T follicular helper cell (primary cell): ENCODE data around the gene LYPD3.
A peak's percentile ranks its signal among the peaks of the same experiment; 100 is the strongest.
"Not testable (repeated sequence)": the region's sequence is repeated elsewhere in the genome, so short reads cannot be mapped to it uniquely, and the experiment has no call there.

Source experiments
- DNase-seq: peaks from one replicate; pipeline ENCODE4 v3.0.0-alpha.2; 2020; ENCODE audit warnings: low read depth
- total RNA-seq, 2 experiments: gene quantifications; one replicate each; lab custom pipeline; 2026; lab: John Stamatoyannopoulos, UW

LYPD3 gene
- total RNA-seq, result 0.83 to 4.3 reads per million in 2 experiments

- DNase-seq, result no peak
These were observed at the start of gene LYPD3 for GRCh38 chr19:43465468-43466120. TSS of gene LYPD3 (minus strand) at chr19:43465608. CDS start at chr19:43465571, 37 bp downstream.

GRCh38 chr19:43512399-43512798, 47.0 kb upstream of the LYPD3 start:
- not testable (repeated sequence) for DNase-seq

DNA sequence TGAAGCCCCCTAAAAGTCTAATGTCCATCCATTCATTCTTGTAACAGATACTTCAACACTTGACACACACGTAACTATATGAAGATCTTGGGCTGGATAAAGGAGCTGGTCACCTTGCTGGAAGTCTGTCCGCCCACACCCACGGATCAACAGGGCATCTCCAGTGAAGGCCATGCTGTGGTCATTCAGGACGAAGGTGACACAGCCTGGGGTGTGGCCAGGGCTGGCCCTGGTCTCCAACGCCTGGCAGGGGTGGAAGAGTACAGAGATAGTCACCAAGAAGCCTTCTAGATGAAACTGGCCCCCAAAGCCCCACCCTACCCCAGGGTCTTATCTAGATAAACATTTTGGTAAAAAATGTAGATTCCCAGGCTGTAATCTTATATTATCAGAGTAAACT, 45.9 kb upstream of the LYPD3 start:
- no peak for DNase-seq

GRCh38 chr19:43510713-43511112, 45.3 kb upstream of the LYPD3 start:
- no peak for DNase-seq

DNA sequence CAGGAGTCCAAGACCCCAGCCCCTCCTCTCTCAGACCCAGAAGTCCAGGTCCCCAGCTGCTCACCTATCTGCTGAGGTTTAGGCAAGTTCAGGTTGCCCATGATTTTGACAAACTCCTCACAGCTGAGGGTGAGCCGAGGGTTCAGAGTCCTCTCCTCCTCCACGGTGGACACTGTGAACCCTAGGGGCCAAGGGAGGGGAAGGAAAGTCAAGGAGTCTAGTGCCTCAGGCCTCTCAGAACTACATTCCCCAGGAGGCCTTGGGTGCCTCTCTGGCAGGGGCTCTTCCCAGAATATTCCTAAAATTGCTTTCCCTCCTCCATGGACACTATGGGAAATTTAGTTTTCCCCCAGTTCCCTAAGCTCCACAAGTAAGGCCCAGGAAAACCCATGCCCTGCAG, 42.5 kb upstream of the LYPD3 start:
- DNase-seq, result no peak

DNA sequence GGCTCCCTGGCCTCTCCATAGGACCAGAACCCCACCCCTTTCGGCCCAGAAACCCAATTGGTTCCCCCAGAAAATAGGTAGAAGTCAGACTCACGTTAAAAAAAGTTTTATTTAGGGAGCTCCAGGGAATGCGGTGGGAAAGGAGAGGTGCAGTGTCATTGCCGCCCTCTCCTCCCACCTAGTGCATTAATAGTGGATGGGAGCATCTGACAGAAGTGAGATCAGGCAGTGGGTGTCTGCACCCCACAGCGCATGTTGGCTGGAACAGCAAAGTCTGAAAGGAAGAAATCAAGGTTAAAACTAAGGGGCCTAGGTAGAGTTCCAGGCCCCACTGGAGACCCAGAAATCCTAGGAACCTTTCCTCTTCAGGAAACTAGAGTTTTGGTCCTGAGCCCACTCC, 41.2 kb upstream of the LYPD3 start:
- no peak for DNase-seq

DNA sequence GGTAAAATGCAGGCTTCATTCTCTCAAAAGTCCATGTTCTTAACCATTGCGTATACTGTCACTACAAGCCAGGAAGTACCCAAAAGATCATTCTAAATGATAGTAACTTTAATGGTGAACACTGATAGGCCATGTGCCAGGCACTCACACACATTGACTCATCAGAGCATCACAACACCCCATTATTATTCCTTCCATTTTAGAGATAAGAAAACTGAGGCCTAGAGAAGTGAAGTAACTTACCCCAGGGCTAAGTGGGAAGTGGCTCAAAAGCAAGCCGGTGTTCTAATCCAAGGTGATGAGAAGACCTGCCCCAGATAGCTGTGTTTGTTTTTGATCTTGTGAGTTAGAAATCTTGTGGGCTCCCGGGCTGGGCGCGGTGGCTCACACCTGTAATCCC, 40.5 kb upstream of the LYPD3 start:
- no peak for DNase-seq

- no peak for DNase-seq
These were observed 39.7 kb upstream of the LYPD3 start for GRCh38 chr19:43505186-43505456.

DNA sequence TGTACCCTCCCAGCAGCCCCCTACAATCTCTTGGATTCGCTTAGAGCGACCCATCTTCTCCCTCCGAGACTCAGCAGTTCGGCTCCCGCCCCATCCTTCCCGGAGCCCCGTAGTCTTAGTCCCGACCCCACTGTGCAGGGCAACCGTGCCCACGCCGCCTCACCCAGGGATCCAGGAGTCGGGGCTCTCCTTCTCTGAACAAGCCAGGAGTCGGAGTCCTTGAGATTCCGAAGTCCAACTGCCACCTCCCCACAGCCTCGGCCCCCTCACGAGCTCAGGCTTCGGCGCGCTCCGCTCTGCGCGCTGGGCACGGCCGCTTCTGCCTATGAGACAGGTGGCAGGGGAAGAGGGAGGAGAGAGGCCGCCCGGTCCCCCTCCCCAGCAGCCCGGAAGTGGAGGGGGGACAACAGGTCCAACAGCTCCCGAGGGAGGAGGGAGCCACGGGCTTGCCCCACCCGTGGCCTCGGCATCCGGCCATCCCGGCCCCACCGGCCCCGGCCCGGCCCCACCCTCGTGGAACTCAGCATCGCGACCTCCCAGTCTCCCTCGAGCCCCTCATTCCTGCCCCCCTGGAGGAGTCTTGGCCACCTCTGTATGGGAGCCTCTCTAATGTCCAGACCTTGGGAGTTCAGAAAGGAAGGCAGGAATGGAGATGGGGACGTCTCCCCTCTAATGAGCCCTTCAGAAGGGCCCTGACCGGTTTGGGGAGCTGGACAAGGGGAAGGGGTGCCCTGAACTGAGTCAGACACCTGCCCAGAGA, 39.2 kb upstream of the LYPD3 start, which contains the start of gene PHLDB3:
Gene PHLDB3 (minus strand): TSS at position 321 of the 760 bp plus-strand sequence. CDS start 628 bp downstream, outside the sequence.
- peak; percentile 21 for DNase-seq

DNA sequence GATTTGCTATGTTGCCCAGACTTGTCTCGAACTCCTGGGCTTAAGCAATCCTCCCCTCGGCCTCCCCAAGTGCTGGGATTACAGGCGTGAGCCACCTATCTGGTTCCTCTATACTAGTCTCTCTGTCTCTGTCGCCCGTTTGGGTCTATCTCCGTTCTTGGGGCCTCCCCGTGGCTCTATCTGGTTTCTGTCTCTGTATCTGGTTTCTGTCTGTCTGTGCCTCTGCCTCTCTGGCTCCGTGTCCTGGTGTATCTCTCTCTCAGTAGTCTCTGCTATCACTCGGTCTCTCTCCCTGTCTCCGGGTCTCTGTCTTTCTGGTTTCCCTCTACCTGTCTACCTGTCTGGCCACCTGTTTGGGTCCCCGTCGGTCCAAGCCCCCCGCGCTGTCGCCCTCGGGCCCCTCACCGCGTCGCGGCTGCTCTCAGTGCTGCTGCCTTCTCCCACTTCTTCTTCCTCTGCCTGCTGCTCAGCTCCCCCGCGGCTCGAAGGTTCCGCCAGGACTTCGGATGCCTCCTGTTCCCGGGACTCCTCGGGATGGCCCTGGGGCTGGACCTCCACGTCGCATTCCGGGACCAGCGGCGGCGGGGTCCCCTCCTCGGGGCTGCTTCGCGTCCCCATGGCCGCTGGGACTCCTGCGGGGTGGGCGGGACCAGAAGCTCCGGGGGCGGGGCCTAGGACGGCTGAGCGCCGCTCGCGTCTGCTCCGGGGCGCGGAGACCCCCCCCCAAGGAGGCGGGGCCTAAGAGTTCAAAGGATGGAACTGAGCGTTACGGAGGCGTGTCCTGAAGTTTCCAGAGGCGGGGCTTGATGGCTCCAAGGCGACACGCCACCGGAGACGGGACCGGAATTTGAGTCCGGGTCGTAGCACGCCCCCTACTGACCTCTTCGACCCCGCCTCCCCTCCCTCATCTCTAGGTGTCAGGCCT, 38.4 kb upstream of the LYPD3 start:
- peak; percentile 100 for DNase-seq

- DNase-seq, result no peak
These were observed 37.1 kb upstream of the LYPD3 start for GRCh38 chr19:43502419-43502976.

- DNase-seq, result no peak
These were observed 36.4 kb upstream of the LYPD3 start for GRCh38 chr19:43501661-43502418.

- DNase-seq, result no peak
These were observed 33.6 kb upstream of the LYPD3 start for GRCh38 chr19:43499042-43499441.

DNA sequence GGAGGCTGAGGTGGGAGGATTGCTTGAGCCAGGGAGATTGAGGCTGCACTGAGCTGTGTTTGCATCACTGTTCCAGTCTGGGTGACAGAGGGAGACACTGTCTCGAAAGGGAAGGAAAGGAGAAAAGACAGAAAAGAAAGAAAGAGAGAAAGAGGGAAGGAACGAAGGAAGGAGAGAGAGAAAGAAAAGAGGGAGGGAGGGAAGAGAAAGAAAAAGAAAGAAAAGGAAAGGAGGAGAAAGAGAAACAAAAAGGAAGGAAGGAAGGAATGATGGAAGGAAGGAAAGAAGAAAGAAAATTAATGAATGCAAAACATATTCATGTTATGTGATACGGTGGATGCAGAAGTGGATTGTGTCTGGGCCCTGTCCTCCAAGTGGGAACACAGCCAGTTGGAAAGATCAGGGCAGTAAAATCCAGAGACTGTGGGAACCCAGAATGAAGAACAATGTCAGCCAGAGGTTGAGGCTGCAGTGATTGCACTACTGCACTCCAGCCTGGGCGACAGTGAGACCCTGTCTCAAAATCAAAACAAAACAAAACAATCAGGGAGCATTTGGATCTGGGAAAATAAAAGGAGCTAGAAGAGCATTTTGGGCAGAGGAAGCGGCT, 32.9 kb upstream of the LYPD3 start:
- DNase-seq, result no peak

- no peak for DNase-seq
These were observed 31.6 kb upstream of the LYPD3 start for GRCh38 chr19:43496960-43497359.

- DNase-seq, result no peak
These were observed 29.7 kb upstream of the LYPD3 start for GRCh38 chr19:43495082-43495481.

- DNase-seq, result no peak
These were observed 25.4 kb upstream of the LYPD3 start for GRCh38 chr19:43490759-43491158.

DNA sequence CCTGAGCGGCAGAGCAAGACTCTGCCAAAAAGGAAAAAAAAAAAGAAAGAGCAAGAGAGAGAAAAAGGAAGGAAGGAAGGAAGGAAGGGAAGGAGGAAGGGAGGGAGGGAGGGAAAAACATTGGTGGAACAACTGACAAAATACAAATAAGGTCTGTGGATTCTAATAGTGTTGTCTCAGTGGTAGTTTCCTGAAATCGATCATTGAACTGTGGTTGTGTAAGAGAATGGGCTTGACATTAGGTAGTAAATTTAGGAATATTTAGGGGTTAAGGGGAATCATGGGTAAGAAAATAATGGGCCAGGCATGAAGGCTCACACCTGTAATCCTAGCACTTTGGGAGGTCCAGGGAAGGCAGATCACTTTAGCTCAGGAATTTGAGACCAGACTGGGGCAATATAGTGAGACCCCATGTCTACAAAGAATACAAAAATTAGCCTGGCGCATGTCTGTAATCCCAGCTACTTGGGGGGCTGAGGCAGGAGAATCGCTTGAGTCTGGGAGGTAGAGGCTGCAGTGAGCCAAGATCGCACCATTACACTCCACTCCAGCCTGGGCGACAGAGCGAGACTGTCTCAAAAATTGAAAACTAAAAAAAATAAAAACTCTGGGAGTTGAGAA, 24.7 kb upstream of the LYPD3 start:
- DNase-seq, result no peak

GRCh38 chr19:43489310-43489709, 23.9 kb upstream of the LYPD3 start:
- DNase-seq, result no peak

- no peak for DNase-seq
These were observed 22.8 kb upstream of the LYPD3 start for GRCh38 chr19:43488179-43488578.

DNA sequence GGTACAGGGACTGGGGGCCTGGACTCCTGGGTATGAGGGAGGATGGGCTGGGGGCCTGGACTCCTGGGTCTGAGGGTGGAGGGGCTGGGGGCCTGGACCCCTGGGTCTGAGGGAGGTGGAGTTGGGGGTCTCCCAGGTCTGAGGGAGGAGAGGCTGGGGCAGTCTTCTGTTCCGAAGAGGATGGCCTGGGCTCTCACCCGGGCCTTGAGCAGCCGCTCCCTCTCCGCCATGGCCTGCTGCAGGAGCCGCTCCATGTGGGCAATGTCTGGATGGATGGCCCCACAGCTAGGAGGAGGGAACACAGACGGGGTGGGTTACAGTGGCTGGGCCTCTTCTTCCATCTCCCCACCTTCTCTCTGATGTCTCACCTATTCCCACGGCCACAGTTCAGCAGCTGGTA, 21.0 kb upstream of the LYPD3 start:
- DNase-seq, result no peak
